ENCODE measurements around the gene CDH24. TPM values are rescaled to one million over a fixed set of nuclear protein-coding genes. Genes with fewer than 3 reads are reported as not detected.

The CDH24 gene
- total and polyA plus RNA-seq, 2 of the 13 experiments (the other 11 are each of a cell fraction or from before 2014, with no cell fraction given), result 0.69 to 0.99 TPM

DNA sequence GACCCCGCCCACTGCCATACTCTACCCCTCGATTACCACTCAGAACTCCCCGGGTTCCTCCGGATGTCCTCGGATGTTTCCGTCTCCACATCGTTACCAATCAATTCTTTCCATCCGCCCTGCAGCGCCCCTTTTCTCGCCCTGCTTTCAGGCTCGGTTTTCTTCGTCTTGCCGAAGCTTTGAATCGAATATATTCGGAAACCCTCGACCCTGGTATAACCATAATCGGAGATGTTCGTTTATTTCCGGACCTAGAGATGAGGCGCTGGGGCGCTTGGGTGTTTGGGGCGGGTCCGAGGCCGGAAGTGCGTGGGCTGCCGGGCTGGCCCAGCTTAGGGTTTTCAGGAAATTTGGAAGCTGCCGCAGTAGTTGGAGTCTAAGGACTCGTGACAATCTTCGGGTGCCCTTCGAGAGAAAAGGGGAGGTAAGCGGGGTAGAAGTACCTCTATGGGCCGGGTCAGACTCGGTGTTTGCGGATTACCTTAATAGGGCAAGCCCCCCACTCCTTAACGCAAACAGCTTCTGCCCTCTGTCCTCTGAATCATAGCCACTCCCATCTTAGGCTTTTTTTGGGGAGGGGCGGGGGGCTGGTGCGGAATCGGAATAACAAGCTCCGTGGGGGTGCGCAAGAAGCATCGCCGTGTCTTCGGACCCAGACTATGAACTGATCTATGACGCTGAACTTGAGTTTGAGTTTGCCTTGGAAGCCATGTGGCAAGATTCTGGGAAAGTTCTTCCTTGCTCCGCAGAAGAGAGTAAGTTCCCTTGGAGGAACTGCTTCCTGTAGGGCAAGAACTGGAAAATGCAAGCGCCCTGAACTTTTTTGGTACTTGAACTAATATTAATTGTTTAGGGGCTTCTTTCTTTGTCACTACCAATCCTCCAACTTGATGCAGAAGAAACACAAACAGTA, 38.1 kb upstream of the CDH24 start, which contains the start of gene C14orf119 (continued):
- TF ChIP-seq, protein P1, sequence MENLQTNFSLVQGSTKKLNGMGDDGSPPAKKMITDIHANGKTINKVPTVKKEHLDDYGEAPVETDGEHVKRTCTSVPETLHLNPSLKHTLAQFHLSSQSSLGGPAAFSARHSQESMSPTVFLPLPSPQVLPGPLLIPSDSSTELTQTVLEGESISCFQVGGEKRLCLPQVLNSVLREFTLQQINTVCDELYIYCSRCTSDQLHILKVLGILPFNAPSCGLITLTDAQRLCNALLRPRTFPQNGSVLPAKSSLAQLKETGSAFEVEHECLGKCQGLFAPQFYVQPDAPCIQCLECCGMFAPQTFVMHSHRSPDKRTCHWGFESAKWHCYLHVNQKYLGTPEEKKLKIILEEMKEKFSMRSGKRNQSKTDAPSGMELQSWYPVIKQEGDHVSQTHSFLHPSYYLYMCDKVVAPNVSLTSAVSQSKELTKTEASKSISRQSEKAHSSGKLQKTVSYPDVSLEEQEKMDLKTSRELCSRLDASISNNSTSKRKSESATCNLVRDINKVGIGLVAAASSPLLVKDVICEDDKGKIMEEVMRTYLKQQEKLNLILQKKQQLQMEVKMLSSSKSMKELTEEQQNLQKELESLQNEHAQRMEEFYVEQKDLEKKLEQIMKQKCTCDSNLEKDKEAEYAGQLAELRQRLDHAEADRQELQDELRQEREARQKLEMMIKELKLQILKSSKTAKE (CRISPR knock-in tag; IDR thresholded peaks at IDR 0.05; ENCODE audit: borderline replicate concordance), result no peak
- TF ChIP-seq ZNF570 (CRISPR knock-in tag; IDR thresholded peaks at IDR 0.05; ENCODE audit: borderline replicate concordance), result no peak; the same call in 1 of the 2 replicates
- peak; percentile 39; the same call in 1 of the 2 replicates for TF ChIP-seq SMAD3 (CRISPR knock-in tag; IDR thresholded peaks at IDR 0.05)
- no peak for TF ChIP-seq DNMT1 (CRISPR knock-in tag; IDR thresholded peaks at IDR 0.05)
- TF ChIP-seq ZNF724P (CRISPR knock-in tag; IDR thresholded peaks at IDR 0.05; ENCODE audit: borderline replicate concordance), result peak; percentile 83; the same call in 1 of the 2 replicates
- TF ChIP-seq, protein P2, sequence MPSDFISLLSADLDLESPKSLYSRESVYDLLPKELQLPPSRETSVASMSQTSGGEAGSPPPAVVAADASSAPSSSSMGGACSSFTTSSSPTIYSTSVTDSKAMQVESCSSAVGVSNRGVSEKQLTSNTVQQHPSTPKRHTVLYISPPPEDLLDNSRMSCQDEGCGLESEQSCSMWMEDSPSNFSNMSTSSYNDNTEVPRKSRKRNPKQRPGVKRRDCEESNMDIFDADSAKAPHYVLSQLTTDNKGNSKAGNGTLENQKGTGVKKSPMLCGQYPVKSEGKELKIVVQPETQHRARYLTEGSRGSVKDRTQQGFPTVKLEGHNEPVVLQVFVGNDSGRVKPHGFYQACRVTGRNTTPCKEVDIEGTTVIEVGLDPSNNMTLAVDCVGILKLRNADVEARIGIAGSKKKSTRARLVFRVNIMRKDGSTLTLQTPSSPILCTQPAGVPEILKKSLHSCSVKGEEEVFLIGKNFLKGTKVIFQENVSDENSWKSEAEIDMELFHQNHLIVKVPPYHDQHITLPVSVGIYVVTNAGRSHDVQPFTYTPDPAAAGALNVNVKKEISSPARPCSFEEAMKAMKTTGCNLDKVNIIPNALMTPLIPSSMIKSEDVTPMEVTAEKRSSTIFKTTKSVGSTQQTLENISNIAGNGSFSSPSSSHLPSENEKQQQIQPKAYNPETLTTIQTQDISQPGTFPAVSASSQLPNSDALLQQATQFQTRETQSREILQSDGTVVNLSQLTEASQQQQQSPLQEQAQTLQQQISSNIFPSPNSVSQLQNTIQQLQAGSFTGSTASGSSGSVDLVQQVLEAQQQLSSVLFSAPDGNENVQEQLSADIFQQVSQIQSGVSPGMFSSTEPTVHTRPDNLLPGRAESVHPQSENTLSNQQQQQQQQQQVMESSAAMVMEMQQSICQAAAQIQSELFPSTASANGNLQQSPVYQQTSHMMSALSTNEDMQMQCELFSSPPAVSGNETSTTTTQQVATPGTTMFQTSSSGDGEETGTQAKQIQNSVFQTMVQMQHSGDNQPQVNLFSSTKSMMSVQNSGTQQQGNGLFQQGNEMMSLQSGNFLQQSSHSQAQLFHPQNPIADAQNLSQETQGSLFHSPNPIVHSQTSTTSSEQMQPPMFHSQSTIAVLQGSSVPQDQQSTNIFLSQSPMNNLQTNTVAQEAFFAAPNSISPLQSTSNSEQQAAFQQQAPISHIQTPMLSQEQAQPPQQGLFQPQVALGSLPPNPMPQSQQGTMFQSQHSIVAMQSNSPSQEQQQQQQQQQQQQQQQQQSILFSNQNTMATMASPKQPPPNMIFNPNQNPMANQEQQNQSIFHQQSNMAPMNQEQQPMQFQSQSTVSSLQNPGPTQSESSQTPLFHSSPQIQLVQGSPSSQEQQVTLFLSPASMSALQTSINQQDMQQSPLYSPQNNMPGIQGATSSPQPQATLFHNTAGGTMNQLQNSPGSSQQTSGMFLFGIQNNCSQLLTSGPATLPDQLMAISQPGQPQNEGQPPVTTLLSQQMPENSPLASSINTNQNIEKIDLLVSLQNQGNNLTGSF (CRISPR knock-in tag; IDR thresholded peaks at IDR 0.05), result peak; percentile 89; the same call in 1 of the 2 replicates
- peak; percentile 53; the same call in 1 of the 2 replicates for TF ChIP-seq TARDBP (CRISPR knock-in tag; IDR thresholded peaks at IDR 0.05)
- TF ChIP-seq, protein P3, sequence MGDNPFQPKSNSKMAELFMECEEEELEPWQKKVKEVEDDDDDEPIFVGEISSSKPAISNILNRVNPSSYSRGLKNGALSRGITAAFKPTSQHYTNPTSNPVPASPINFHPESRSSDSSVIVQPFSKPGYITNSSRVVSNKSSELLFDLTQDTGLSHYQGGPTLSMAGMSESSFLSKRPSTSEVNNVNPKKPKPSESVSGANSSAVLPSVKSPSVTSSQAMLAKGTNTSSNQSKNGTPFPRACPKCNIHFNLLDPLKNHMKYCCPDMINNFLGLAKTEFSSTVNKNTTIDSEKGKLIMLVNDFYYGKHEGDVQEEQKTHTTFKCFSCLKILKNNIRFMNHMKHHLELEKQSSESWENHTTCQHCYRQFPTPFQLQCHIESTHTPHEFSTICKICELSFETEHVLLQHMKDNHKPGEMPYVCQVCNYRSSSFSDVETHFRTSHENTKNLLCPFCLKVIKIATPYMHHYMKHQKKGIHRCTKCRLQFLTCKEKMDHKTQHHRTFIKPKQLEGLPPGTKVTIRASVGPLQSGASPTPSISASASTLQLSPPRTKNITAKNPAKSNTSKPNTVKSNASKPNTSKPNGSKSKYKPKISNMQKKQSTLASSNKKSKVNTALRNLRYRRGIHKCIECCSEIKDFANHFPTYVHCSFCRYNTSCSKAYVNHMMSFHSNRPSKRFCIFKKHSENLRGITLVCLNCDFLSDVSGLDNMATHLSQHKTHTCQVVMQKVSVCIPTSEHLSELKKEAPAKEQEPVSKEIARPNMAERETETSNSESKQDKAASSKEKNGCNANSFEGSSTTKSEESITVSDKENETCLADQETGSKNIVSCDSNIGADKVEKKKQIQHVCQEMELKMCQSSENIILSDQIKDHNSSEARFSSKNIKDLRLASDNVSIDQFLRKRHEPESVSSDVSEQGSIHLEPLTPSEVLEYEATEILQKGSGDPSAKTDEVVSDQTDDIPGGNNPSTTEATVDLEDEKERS (CRISPR knock-in tag; IDR thresholded peaks at IDR 0.05), result no peak
- peak; percentile 65 for TF ChIP-seq ZNF619 (CRISPR knock-in tag; IDR thresholded peaks at IDR 0.05)
- TF ChIP-seq ETV5 (CRISPR knock-in tag; IDR thresholded peaks at IDR 0.05; ENCODE audit: borderline replicate concordance), result peak; percentile 94
- TF ChIP-seq, protein P4, sequence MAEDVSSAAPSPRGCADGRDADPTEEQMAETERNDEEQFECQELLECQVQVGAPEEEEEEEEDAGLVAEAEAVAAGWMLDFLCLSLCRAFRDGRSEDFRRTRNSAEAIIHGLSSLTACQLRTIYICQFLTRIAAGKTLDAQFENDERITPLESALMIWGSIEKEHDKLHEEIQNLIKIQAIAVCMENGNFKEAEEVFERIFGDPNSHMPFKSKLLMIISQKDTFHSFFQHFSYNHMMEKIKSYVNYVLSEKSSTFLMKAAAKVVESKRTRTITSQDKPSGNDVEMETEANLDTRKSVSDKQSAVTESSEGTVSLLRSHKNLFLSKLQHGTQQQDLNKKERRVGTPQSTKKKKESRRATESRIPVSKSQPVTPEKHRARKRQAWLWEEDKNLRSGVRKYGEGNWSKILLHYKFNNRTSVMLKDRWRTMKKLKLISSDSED (CRISPR knock-in tag; IDR thresholded peaks at IDR 0.05), result peak; percentile 88; the same call in 1 of the 2 replicates
- TF ChIP-seq ZBTB21 (CRISPR knock-in tag; IDR thresholded peaks at IDR 0.05), result peak; percentile 69
- TF ChIP-seq, protein P5, sequence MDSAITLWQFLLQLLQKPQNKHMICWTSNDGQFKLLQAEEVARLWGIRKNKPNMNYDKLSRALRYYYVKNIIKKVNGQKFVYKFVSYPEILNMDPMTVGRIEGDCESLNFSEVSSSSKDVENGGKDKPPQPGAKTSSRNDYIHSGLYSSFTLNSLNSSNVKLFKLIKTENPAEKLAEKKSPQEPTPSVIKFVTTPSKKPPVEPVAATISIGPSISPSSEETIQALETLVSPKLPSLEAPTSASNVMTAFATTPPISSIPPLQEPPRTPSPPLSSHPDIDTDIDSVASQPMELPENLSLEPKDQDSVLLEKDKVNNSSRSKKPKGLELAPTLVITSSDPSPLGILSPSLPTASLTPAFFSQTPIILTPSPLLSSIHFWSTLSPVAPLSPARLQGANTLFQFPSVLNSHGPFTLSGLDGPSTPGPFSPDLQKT (CRISPR knock-in tag; IDR thresholded peaks at IDR 0.05; ENCODE audit: borderline replicate concordance), result peak; percentile 95; the same call in 1 of the 2 replicates
